GM12892 (cell line): ENCODE measurements around the gene KCNH5.

Experiments
- DNase-seq: peaks from one replicate; pipeline ENCODE4 v3.0.0; 2011; ENCODE audit not compliant: insufficient read length
- FAIRE-seq: peaks from 2 replicates; lab custom pipeline; 2011; peaks lifted over from hg19 to GRCh38; lab: Jason Lieb, UNC
- POLR2A ChIP-seq: IDR thresholded peaks from 2 replicates; pipeline ENCODE4 v1.6.1; 2011; ENCODE audit warnings: low read depth, low read length, control low read depth
- POLR2AphosphoS5 ChIP-seq: IDR thresholded peaks from 2 replicates; pipeline ENCODE4 v1.6.1; 2011; ENCODE audit warnings: low read depth, low read length, control low read depth
- TAF1 ChIP-seq: IDR thresholded peaks from 2 replicates; pipeline ENCODE4 v1.6.1; 2011; ENCODE audit warnings: low read depth, mild to moderate bottlenecking, control low read depth, low read length, borderline replicate concordance

KCNH5 gene

DNA sequence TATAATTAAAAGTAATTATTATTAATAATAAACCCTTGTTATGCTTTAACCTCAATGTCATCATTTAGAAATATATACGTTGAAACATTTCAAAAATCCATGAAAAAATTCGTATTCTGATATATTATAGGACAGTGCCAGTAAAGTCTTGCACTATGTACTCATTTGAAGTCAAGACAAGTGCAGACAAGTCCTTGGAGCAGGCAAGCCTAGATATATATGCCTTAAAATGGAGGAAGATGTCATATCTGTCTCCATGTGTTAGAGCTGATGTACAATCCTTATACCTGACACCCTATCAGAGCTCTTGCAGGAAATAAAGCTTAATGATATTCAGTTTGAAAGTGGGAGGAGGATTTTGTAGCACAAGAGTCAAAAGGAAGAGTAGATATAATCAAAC is 310.4 kb downstream of the KCNH5 start:
- TF ChIP-seq POLR2AphosphoS5 (no peak), TAF1 (no peak), POLR2A (no peak)
- FAIRE-seq, result no peak
- no peak for DNase-seq

DNA sequence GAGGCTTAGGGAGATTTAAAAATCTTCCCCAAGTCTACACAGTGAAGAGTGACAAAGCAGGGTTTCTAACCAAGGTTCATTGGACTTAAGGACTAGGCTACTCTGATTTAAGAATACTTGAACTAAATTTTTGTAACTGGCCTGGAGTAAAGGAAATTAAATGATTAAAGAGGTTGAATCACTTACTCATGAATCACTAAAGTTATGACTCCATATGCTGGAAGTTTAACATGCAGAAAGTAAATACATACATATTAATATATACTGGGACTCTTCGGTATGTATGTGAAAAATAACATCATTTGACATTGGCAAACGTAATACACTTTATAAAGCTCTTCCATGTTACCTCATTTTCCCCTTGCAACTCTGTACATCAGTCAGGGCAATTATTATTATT is 322.9 kb downstream of the KCNH5 start:
- no peak for TF ChIP-seq POLR2AphosphoS5
- no peak for TF ChIP-seq POLR2A
- TF ChIP-seq TAF1, result no peak
- DNase-seq (no peak), FAIRE-seq (no peak)

DNA sequence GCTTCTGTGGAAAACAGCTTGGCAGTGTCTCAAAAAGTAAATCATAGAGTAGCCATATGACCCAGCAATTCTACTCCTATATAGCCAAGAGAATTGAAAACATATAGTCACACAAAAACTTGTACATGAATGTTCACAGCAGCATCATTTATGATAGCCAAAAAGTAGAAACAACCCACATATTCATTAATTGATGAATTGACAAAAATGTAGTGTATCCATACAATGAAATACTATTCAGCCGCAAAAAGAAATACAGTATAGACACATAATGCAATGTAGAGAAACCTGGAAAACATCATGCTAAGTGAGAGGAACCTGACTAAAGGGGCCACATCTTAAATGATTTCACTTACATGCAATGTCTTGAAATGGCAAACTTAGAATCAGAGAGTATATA is 326.6 kb downstream of the KCNH5 start:
- DNase-seq (no peak), FAIRE-seq (no peak)
- TF ChIP-seq POLR2AphosphoS5 (no peak), POLR2A (no peak), TAF1 (no peak)

DNA sequence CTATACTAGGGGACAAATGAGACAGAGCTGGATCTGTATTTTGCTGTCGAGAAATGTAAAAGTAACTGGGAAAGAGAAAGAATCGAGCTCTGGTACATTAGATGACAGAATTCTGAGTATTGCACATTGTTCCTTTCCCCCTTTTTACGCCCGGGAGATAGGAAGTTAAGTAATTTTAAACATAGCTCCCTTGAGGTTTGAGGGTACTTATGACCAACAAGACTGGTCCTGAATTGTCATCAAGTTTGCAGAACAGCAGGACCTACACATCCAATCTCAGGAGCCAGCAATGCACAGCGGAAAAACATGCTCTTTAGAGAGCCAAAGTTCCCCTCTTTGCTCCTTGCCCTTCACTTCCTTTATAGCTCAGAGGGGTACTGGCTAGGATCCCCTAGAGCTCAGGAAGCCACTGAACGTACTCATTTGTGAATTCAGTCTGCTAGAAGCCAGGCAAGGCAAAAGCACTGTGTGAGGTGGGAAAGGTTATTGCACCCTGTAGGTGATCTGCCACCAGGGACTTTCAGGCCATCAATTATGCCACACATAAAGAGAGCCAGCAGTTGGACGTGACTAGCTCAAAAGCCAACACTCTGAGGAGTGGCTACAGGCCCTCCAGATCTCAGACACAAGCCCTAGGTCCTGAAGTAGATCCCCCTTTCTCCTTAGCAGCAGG is 333.8 kb downstream of the KCNH5 start:
- FAIRE-seq, result no peak
- DNase-seq, result no peak
- no peak for TF ChIP-seq POLR2A
- TF ChIP-seq TAF1, result no peak
- TF ChIP-seq POLR2AphosphoS5, result no peak

DNA sequence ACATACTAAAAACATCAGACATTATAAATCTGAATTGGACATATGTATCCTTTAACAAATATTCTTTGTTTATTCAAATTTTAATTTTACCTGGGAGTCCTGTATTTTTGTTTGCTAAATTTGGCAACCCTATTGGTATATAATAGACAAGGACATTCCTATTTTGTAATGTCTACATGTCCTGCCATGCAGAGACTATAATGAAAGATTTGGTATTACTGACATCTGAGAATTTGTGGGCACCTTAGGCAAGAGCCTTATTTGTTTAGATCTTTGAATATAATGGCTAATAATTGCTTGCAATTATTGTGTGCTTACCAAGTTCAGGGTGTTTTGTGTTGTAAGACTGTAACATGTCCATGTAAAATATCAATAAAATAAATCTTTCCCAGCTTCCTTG is 334.4 kb downstream of the KCNH5 start:
- TF ChIP-seq POLR2A (no peak), POLR2AphosphoS5 (no peak), TAF1 (no peak)
- DNase-seq (no peak), FAIRE-seq (no peak)

DNA sequence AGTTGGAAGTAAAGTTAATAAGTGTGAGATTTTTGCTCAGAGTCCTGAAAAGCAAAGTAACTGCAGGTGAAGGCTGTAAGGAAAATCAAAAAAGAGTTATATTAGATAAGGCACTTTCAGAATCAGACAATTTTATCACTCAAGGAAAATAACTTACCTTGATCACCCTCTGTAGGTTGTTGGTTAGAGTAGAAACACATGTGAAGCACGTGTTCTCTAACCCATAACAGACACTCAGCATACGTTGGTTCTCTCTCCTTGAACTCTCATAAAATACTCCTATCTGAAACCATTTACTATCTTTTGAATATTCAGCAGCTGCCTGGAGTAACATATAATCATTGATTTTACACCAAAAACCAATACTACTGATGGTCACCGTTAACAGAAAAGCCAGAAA is 335.5 kb downstream of the KCNH5 start:
- no peak for TF ChIP-seq POLR2AphosphoS5
- TF ChIP-seq TAF1, result no peak
- TF ChIP-seq POLR2A, result no peak
- DNase-seq (no peak), FAIRE-seq (no peak)

DNA sequence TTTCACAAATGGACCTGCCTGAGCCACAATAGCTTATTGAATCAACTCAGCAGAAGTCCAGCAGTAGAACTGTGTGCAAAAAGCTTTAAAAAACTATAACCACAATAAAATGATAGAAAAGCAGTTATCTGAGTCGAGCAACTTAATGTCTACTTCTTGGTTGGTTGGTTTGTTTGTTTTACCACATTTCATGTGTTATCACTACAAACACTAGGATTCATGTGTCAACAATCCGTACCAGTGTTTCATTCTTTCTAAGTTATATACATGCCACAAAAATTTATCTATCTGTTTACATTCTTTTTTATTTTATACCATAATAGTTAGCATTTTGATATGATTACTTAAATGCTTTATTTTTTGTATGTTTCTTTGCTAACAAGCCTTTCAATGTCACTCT is 339.0 kb downstream of the KCNH5 start:
- TF ChIP-seq POLR2A (no peak), POLR2AphosphoS5 (no peak), TAF1 (no peak)
- FAIRE-seq (no peak), DNase-seq (no peak)

DNA sequence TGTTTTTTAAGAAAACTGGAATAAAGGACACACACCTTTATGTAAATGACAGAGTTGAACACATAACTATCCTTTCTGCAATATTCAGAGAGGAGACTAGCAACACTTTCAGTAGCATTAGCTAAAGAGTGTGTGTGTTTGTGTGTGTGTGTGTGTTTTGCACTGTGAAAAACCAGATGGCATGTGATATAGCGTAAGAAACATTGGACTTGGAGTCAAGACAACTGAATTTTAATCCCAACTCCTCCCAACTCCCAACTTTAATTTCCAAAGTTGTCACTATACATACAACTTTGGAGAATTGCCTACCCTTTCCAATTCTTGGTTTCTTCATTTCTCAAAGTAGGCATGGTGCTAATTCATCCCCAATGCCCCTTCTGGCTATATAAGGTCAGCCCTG is 347.8 kb downstream of the KCNH5 start:
- no peak for FAIRE-seq
- no peak for TF ChIP-seq POLR2A
- no peak for TF ChIP-seq TAF1
- TF ChIP-seq POLR2AphosphoS5, result no peak

DNA sequence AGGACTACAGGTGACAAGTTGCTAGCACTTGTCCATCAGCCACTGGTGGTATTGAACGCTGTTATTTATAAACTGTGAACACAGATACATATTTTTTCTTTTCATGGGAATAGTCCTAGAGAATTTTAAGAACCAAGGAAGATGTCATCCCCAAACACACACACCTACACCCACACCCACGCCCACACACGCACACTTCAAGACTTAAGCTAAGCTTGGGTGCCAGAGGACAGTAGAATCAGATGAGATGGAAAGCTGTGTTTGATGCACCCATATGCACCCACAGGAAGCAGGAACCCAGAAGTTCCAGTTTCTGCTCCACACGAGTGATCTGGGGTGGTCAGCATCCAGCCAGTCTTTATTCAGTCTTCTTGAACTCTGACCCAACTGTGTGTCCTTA is 348.3 kb downstream of the KCNH5 start:
- DNase-seq (no peak), FAIRE-seq (no peak)
- TF ChIP-seq TAF1 (no peak), POLR2AphosphoS5 (no peak), POLR2A (no peak)

More for the DNA sequence above, 347.8 kb downstream of the KCNH5 start:
- DNase-seq, result no peak

DNA sequence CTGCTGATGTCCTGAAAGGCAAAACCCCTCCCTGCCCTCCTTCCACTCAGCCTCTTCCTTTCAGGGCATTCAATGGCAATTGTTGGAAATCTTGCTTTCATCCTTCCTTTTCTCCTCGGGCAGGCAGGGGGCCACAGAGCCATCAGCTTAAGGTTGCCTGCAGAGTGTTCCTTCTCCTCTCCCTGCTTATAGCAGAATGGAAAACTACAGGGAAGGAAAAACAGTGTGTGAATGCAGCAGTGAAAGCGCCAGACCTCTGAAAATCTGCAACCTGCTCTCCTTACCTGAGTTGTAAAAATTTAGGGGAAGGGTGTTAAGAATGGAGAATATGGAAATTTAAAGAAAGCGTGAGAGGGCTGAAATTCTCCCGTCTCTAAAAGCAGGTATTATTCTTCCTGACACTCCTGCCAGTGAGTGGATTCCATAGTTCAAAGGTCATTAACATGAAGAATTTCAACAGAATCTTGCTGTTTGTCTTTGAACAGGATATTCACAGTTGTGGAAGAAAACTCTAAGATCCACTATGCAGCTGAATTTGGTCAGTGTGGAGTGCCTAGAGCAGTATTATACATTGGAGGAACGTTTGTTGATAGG is 348.8 kb downstream of the KCNH5 start:
- FAIRE-seq (no peak), DNase-seq (no peak)
- no peak for TF ChIP-seq POLR2A
- TF ChIP-seq TAF1, result no peak
- no peak for TF ChIP-seq POLR2AphosphoS5

DNA sequence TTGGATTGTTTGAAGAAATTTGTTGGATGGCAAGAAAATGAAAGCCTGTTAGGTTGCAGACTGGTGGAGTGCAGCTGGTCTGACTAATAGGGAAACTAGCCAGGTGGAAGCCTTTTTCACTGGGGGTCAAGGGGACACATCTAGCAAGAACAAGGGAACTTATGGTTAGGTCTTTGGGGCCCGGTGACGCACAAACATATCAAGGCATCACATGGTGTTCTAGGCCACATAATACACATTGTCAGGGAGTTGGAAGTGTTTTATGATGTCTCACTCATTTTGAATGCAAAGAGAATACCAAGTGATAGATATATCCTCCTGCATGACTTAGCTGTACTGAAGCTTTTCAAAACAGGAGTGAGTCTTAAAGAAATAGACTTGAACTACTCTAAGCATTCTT is 351.2 kb downstream of the KCNH5 start:
- TF ChIP-seq TAF1 (no peak), POLR2A (no peak), POLR2AphosphoS5 (no peak)
- FAIRE-seq, result no peak
- DNase-seq, result no peak

DNA sequence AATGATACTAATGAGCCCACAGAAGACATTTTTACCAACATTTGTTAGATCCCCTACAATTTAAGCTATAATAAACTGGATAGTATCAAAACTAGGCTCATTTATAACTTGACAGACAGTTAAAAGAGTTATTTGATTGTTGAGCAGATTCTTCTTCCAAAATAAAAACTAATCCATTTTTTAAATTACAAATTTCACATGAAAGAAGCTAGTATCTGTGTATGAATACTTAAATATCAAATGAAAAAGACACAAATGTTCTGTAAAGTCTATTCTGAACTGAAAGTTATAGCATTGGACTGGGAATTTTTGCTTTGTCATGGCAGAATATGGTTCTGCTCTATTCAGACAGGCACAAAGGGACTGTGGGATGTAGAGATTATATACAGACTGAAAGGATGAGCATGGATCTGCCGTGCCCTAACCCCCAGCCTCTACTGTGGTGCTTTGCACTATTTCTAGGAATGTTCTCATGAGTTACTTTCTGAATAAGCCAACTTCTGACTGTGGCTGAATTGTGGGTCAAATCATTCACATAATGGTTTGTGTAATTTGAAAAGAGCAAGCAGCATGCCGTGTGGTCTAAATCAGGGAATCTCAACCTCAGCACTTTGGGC is 352.7 kb downstream of the KCNH5 start:
- TF ChIP-seq POLR2AphosphoS5 (no peak), TAF1 (no peak), POLR2A (no peak)
- FAIRE-seq, result no peak
- DNase-seq, result no peak

DNA sequence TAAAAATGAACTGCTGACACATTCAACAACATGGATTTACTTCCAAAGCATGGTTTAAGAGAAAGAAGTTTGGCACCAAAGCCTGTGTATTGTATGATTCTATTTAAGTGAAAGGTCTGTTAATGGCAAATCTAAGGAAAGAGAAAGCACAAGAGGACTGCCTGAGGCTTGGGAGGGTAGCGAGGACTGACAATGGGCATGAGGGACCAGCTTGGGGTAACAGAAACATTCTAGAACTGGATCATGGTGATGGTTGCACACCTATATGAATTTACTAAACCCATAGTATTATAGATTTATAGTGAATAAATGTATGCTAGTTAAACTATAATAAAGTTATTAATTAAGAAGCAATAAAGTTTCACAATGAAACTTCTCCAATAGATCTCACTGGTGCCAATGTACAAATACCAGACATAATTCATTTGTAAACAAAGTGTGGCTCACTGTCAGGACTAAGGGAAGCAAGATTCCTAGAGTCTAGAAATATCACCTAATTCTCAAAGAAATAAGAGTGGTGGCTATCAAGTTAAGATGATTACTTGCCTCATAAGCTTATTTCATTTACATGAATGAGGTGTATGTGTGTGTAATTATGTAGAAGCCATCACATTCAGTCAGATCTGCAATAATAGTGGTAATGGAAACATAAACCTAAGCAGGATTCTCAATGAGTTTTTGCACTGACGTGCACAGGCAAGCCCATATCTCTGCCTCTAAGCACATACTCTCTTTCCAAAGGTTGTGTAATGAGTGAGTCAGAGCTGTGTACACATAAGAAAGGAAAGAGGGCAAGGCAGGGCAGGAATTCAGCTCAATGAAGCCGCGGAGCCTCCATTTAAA is 353.4 kb downstream of the KCNH5 start:
- DNase-seq (no peak), FAIRE-seq (no peak)
- TF ChIP-seq POLR2AphosphoS5 (no peak), POLR2A (no peak), TAF1 (no peak)
